HFFc6 (cell line): ENCODE data around the gene IGSF22. TPM values are rescaled to one million over a fixed set of nuclear protein-coding genes. Genes with fewer than 3 reads are reported as not detected.

Experiments used
- DNase-seq: peaks from one replicate; pipeline ENCODE4 v3.0.0-alpha.2; 2018
- H3K27ac Mint-ChIP-seq: 2 replicates; pipeline ENCODE4 v1.8.0; 2020; ENCODE audit warnings: mild to moderate bottlenecking, mixed read lengths
- H3K27me3 Mint-ChIP-seq: 2 replicates; pipeline ENCODE4 v1.8.0; 2021; ENCODE audit warnings: mild to moderate bottlenecking, moderate library complexity, mixed read lengths; ENCODE audit not compliant: insufficient read depth
- H3K36me3 Mint-ChIP-seq: 2 replicates; pipeline ENCODE4 v1.8.0; 2021; ENCODE audit warnings: low read depth, mixed read lengths
- H3K4me1 Mint-ChIP-seq: 2 replicates; pipeline ENCODE4 v1.8.0; 2020; ENCODE audit warnings: low read depth, mixed read lengths
- H3K4me3 Mint-ChIP-seq: 2 replicates; pipeline ENCODE4 v1.8.0; 2020; ENCODE audit warnings: mild to moderate bottlenecking, moderate library complexity, mixed read lengths
- H3K9me3 Mint-ChIP-seq: 2 replicates; pipeline ENCODE4 v1.8.0; 2020; ENCODE audit warnings: mild to moderate bottlenecking, mixed read lengths
- CTCF ChIP-seq: fragments of 200-600 bp; sonication (generic); IDR thresholded peaks from 2 replicates; pipeline ENCODE4 v1.5.0; 2021; ENCODE audit warnings: antibody characterized with exemption, mild to moderate bottlenecking
- total RNA-seq, 6 experiments: library from RNA; stranded (reverse); fragmentation: NEBNext Ultra II Directional; extraction: Animal tissue kit (Norgen Biotek cat#: 25700); gene quantifications; 2 replicates in 1 of 6; 3 replicates in 5 of 6; pipeline ENCODE4 v1.2.3, GENCODE V29; 2021

The IGSF22 gene
- total RNA-seq, 6 experiments from 2014 or later, result not detected

GRCh38 chr11:18721561-18722292, 4.3 kb downstream of the IGSF22 start:
- H3K27me3 Mint-ChIP-seq, result peaks cover 17% of the 10 kb centered on the region
- peaks cover 20% of the 10 kb centered on the region for H3K4me1 Mint-ChIP-seq
- no peak for DNase-seq
- H3K4me3 Mint-ChIP-seq, result peak overlapping the region; percentile 86
- H3K27ac Mint-ChIP-seq, result no peak overlapping the region
- no peaks in the 10 kb centered on the region for H3K9me3 Mint-ChIP-seq
- no peaks in the 10 kb centered on the region for H3K36me3 Mint-ChIP-seq
- peak; percentile 86 for TF ChIP-seq CTCF

- no peaks in the 10 kb centered on the region for H3K9me3 Mint-ChIP-seq
- TF ChIP-seq CTCF, result no peak
- no peaks in the 10 kb centered on the region for H3K36me3 Mint-ChIP-seq
- peak overlapping the region; percentile 86 for H3K4me3 Mint-ChIP-seq
- peaks cover 20% of the 10 kb centered on the region for H3K4me1 Mint-ChIP-seq
- DNase-seq, result peak; percentile 31
- H3K27ac Mint-ChIP-seq, result no peak overlapping the region; the same call in 1 of the 2 replicates
- peaks cover 17% of the 10 kb centered on the region for H3K27me3 Mint-ChIP-seq
These were observed 5.0 kb downstream of the IGSF22 start for GRCh38 chr11:18720808-18721560.

DNA sequence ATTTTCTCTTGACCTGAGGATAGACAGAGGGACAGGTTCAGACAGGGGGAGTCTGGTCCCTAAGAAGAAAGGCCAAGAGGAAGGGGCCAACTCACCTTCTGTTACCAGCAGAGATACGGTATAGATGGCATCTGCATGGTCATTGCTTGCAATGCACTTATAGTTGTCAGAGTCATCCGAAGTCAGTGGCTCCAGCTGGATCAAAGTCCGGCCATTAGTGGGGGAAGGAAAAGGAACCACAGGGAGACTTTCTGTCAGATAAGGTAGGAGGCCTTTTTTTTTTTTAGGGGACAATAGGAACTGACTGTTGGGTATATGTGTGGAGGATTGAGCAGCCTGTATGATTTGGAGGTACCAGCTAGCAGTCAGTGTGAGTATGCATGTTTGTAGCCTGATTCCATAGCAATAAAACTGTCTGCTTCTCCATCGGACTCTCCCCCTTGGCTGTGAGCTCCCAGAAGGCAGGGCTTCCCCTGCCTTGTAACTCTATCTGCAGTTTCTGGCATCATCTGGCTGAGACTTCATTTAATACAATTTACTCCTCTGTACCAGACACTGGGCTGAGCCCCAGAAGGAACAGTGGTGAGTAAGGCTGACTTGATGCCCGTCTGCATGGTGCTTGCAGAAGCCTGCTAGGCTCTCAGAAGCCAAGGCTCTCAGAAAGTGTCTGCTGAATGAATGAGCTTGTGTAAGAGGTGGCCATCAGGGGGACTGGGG, 5.7 kb downstream of the IGSF22 start:
- Mint-ChIP-seq H3K4me1 (peaks cover 20% of the 10 kb centered on the region), H3K36me3 (no peaks in the 10 kb centered on the region), H3K27me3 (peaks cover 15% of the 10 kb centered on the region), H3K27ac (no peak overlapping the region), H3K4me3 (peak overlapping the region; percentile 86; the same call in 1 of the 2 replicates), H3K9me3 (no peaks in the 10 kb centered on the region)
- peak; percentile 40 for DNase-seq
- no peak for TF ChIP-seq CTCF

GRCh38 chr11:18715476-18715875, 10.5 kb downstream of the IGSF22 start:
- H3K4me3 Mint-ChIP-seq, result no peak overlapping the region
- H3K27ac Mint-ChIP-seq, result no peak overlapping the region
- no peak for DNase-seq
- H3K27me3 Mint-ChIP-seq, result peaks cover 32% of the 10 kb centered on the region
- H3K4me1 Mint-ChIP-seq, result peaks cover 4% of the 10 kb centered on the region; the same call in 1 of the 2 replicates
- no peaks in the 10 kb centered on the region for H3K9me3 Mint-ChIP-seq
- TF ChIP-seq CTCF, result no peak
- H3K36me3 Mint-ChIP-seq, result no peaks in the 10 kb centered on the region

- H3K27ac Mint-ChIP-seq, result no peak overlapping the region
- no peak for TF ChIP-seq CTCF
- no peaks in the 10 kb centered on the region for H3K9me3 Mint-ChIP-seq
- H3K4me3 Mint-ChIP-seq, result no peak overlapping the region
- DNase-seq, result no peak
- no peaks in the 10 kb centered on the region for H3K4me1 Mint-ChIP-seq
- peaks cover 38% of the 10 kb centered on the region for H3K27me3 Mint-ChIP-seq
- no peaks in the 10 kb centered on the region for H3K36me3 Mint-ChIP-seq
These were observed 11.6 kb downstream of the IGSF22 start for GRCh38 chr11:18714443-18714780.
